ENCODE results near the gene RAD23B.

The RAD23B gene

GRCh38 chr9:107246259-107247254, 36.5 kb upstream of the RAD23B start:
- Histone ChIP-seq H3K27ac (ENCODE audit: low read length) (no peak overlapping the region), H3K9me3 (ENCODE audit: insufficient read depth, low read length) (no peaks in the 10 kb centered on the region), H3K4me2 (ENCODE audit: low read length) (no peak overlapping the region), H3K4me1 (ENCODE audit: low read length) (peaks cover 26% of the 10 kb centered on the region), H3K36me3 (replicated peaks; ENCODE audit: low read depth, low read length) (no peaks in the 10 kb centered on the region), H3K4me3 (ENCODE audit: low read length) (no peak overlapping the region), H3K27me3 (ENCODE audit: low read depth, low read length) (no peaks in the 10 kb centered on the region; the same call in 1 of the 2 replicates), H2AFZ (ENCODE audit: low read depth, low read length) (no peak overlapping the region), H3K9ac (ENCODE audit: low read length) (no peak overlapping the region), H4K20me1 (ENCODE audit: insufficient read depth, low read length) (no peaks in the 10 kb centered on the region), H3K79me2 (ENCODE audit: low read length) (no peaks in the 10 kb centered on the region)
- TF ChIP-seq CTCF (IDR thresholded peaks at IDR 0.05; ENCODE audit: low read depth, low read length), result peak; percentile 21; the same call in 1 of the 2 replicates
- no peak for TF ChIP-seq EZH2phosphoT487 (IDR thresholded peaks at IDR 0.05; ENCODE audit: low read depth)

GRCh38 chr9:107248714-107249113, 34.4 kb upstream of the RAD23B start:
- Histone ChIP-seq H3K79me2 (ENCODE audit: low read length) (no peaks in the 10 kb centered on the region), H3K27me3 (ENCODE audit: low read depth, low read length) (peaks cover 19% of the 10 kb centered on the region), H3K9ac (ENCODE audit: low read length) (no peak overlapping the region), H3K9me3 (ENCODE audit: insufficient read depth, low read length) (no peaks in the 10 kb centered on the region), H4K20me1 (ENCODE audit: insufficient read depth, low read length) (no peaks in the 10 kb centered on the region), H2AFZ (ENCODE audit: low read depth, low read length) (no peak overlapping the region), H3K4me3 (ENCODE audit: low read length) (no peak overlapping the region), H3K27ac (ENCODE audit: low read length) (no peak overlapping the region), H3K4me2 (ENCODE audit: low read length) (no peak overlapping the region), H3K36me3 (replicated peaks; ENCODE audit: low read depth, low read length) (no peaks in the 10 kb centered on the region), H3K4me1 (ENCODE audit: low read length) (peaks cover 12% of the 10 kb centered on the region)
- no peak for TF ChIP-seq CTCF (IDR thresholded peaks at IDR 0.05; ENCODE audit: low read depth, low read length)
- no peak for TF ChIP-seq EZH2phosphoT487 (IDR thresholded peaks at IDR 0.05; ENCODE audit: low read depth)

- TF ChIP-seq EZH2phosphoT487 (IDR thresholded peaks at IDR 0.05; ENCODE audit: low read depth) (no peak), CTCF (IDR thresholded peaks at IDR 0.05; ENCODE audit: low read depth, low read length) (no peak)
- peaks cover 7% of the 10 kb centered on the region for H3K4me1 ChIP-seq (ENCODE audit: low read length)
- H3K9me3 ChIP-seq (ENCODE audit: insufficient read depth, low read length), result no peaks in the 10 kb centered on the region
- H3K9ac ChIP-seq (ENCODE audit: low read length), result no peak overlapping the region
- H3K36me3 ChIP-seq (replicated peaks; ENCODE audit: low read depth, low read length), result no peaks in the 10 kb centered on the region
- peaks cover 23% of the 10 kb centered on the region for H3K27me3 ChIP-seq (ENCODE audit: low read depth, low read length)
- no peak overlapping the region for H3K4me3 ChIP-seq (ENCODE audit: low read length)
- no peaks in the 10 kb centered on the region for H4K20me1 ChIP-seq (ENCODE audit: insufficient read depth, low read length)
- no peak overlapping the region for H2AFZ ChIP-seq (ENCODE audit: low read depth, low read length)
- no peak overlapping the region for H3K4me2 ChIP-seq (ENCODE audit: low read length)
- H3K79me2 ChIP-seq (ENCODE audit: low read length), result no peaks in the 10 kb centered on the region
- no peak overlapping the region for H3K27ac ChIP-seq (ENCODE audit: low read length)
Observed at GRCh38 chr9:107249131-107249533, 33.9 kb upstream of the RAD23B start.

GRCh38 chr9:107249665-107250285, 33.3 kb upstream of the RAD23B start:
- peaks cover 27% of the 10 kb centered on the region for H3K27me3 ChIP-seq (ENCODE audit: low read depth, low read length)
- no peaks in the 10 kb centered on the region for H3K9me3 ChIP-seq (ENCODE audit: insufficient read depth, low read length)
- H3K27ac ChIP-seq (ENCODE audit: low read length), result no peak overlapping the region
- H3K4me3 ChIP-seq (ENCODE audit: low read length), result no peak overlapping the region
- no peak overlapping the region for H3K4me2 ChIP-seq (ENCODE audit: low read length)
- H4K20me1 ChIP-seq (ENCODE audit: insufficient read depth, low read length), result no peaks in the 10 kb centered on the region
- H3K9ac ChIP-seq (ENCODE audit: low read length), result no peak overlapping the region
- H3K36me3 ChIP-seq (replicated peaks; ENCODE audit: low read depth, low read length), result no peaks in the 10 kb centered on the region
- peaks cover 6% of the 10 kb centered on the region for H3K4me1 ChIP-seq (ENCODE audit: low read length)
- no peak for TF ChIP-seq CTCF (IDR thresholded peaks at IDR 0.05; ENCODE audit: low read depth, low read length)
- no peaks in the 10 kb centered on the region for H3K79me2 ChIP-seq (ENCODE audit: low read length)
- no peak overlapping the region for H2AFZ ChIP-seq (ENCODE audit: low read depth, low read length)
